Measurements from ENCODE around the gene CALML3.
A peak's percentile ranks its signal among the peaks of the same experiment; 100 is the strongest.

Gene CALML3

DNA sequence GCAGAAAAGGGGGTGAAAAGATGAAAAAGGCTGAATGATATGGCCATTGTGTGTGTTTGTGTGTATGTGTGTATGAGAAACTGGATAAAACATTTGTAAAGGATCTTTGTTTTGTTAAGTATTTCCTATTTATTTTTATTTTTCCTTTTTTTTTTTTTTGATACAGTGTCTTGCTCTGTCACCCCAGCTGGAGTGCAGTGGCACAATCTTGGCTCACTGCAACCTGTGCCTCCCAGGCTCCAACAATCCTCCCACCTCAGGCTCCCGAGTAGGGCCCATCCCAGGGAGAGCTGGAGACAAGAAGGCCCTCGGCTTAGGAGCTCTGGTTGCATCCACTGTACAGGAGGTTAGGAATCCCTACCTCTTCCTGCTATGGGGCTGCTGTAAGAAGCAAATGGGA, 18.5 kb upstream of the CALML3 start:
- DNase-seq (ENCODE audit: low spot score) (no peak), FAIRE-seq (no peak)

DNA sequence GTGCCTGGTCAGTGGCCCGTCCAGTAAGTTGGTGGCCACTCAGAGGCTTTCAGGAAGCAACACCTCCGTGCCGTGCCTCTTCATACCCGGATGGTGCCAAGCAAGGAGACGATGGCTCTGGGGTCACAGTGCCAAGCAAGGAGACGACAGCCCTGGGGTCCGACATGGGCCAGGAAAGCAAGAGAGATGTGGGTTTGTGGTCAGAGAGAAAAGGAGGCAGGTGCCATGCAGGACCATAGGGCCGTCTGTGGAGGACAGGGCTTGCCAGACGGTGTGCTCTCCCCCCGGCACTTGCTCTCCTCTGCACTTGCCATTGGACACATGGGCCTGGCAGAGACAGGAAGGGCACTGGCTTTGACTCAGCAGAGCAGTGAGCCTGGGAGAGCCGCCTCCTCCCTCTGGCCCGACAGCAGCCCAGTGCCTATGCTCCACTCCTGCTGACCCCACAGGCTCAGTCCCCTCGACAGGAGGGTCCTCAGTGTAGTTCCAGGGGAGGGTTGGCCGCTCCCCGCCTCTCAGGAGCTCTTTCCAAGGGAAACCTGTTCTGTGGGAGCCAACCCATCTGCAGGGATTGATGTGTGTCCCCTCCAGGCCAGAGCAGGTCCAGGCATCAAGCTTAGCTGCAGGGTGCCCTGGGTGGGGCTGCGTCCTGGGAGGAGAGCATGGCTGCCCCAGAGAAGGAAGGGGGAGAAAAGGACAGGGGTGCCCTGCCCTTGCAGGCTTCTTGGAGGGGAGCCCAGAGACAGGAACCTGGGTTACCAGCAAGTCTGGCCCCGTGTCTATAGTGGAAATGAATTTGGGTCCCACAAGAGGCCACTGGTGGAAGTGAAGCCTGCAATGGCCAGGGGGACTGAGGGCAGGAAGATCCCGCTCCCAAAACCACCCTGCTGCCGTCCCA, 17.8 kb upstream of the CALML3 start:
- FAIRE-seq, result no peak
- DNase-seq (ENCODE audit: low spot score), result no peak

DNA sequence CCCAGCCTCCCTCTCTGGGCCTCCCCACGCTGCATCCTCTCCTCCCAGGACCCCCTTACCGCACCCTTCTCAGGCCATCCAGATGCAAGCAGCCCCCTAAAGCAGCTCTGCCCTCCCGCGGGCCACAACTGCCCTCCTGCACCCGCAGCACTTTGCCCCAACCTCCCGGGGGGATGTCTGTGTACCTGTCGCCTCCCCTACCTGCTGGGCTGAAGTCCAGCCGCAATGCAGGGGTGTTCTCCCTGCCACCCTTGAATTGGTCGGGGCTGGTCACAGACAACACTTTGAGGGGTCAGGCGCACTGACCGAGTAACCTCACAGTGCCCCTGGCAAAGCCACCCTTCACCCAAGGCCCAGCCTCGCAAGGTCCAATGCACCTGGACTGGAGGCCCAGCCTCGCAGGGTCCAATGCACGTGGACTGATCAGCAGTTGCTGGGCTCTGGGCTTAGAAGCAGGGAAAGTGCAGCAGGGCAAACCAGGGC, 17.1 kb upstream of the CALML3 start:
- DNase-seq (ENCODE audit: low spot score) (no peak), FAIRE-seq (no peak)

DNA sequence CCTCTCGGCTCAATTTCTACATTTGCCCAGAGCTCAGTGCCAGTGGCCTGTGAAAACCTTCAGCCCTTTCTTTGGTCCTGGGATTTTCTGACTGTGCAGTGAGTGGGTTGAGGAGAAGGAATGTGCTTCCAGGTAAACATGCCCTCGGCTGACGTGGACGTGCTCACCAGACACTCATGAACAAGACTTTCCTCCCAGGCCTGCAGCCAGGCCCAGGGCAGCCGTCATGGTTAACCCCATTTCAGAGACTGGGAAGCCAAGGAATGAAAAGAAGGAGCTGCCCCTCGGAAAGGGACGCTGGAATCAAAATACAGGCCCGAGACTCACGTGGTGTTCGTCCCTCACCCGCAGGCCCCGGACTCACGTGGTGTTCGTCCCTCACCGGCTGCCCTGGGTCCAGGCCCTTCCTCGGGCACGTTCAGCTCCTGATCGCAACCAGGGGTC, 16.6 kb upstream of the CALML3 start:
- FAIRE-seq (no peak), DNase-seq (ENCODE audit: low spot score) (no peak)

DNA sequence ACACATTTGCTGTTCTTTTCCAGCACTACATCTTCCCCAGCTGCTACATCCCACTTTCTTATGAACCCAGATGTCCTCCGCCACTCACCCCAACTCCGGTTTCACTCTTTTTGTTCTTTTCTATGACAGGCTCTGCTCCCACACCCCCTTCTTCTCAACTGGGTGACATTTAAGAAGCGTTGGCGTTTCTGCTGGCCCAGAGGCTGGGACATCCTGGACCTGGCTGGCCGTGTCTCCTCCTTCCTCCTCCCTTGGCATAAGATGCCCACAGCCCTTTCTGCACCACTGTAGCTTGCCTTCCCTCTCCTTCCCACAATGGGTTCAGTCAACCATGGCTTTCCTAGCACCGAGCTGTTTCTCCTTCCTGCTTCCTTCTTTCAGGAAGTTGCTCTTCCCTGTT, 16.0 kb upstream of the CALML3 start:
- no peak for FAIRE-seq

DNA sequence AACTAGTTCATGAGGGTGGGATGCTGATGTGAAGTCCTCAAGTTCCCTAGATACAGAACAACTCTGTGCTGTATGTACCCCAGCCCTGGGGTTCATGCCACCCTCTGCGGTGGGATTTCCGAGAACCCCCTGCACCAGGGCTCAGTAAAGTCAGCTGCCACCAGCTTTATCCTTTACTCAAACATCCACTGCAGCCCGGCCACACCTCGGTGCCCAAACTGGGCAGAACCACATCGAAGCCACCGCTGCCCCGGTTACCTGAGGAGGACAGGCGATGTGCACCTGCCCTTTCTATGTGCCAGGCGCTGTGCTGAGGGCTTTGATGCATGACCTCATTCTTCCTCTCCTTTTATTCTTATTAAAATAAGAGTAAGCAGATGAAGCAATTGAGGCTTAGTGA, 15.5 kb upstream of the CALML3 start:
- DNase-seq (ENCODE audit: low spot score) (no peak), FAIRE-seq (no peak)

More for the DNA sequence above, 16.0 kb upstream of the CALML3 start:
- DNase-seq (ENCODE audit: low spot score), result no peak

DNA sequence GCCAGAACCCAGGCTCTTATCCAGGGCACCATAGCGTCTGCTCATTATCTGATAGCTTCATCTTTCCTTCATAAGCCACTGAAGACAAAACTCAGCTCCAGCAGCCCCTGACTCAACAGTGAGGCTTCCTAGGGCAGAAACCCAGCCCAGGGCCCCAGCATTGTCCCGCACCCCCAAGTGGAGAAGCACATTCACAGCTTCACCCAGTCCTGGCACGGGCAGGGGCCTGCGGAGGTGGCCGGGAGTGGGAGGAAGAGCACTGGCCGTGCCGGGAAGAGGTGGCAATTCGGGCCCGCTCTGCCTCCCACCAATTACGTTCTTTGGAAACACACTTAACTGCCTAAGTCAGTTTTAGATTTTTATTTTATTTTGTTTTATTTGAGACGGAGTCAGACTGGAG, 15.1 kb upstream of the CALML3 start:
- DNase-seq (ENCODE audit: low spot score) (no peak), FAIRE-seq (no peak)

DNA sequence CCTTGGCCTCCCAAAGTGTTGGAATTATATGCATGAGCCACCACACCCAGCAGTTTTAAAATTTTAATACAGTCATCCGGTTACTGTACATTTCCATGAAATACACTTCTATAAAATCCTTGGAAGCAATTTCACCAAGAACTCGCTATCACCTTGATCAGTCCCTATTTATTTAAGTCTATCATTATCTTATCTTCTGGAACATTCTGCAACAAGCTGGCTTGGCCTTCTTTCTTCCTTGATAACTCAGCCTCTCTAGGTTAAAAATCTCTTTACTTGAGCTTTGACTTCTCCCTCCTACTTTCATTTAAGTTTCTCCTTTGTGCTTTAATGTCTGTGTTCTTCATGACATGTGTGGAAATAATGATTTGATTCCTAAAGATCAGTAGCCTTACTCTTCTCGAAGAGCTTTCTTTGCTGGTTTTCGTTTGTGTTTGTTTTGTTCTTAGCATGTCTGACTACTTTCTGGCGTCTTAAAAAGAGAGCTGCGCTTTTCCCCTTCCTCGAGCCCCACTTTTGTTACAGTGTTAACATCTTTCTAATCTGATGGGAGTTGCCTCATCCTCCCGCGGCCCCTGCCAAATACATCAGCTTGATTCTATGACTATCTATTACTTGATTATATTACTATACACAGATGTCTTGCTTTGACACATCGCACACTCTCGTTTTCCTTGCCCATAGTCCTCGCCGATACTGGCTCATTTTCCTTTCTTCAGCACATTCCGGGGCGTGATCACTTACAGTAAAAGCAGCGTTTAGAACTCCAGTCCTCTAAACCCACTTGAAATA, 14.3 kb upstream of the CALML3 start:
- DNase-seq (ENCODE audit: low spot score) (no peak), FAIRE-seq (no peak)

DNA sequence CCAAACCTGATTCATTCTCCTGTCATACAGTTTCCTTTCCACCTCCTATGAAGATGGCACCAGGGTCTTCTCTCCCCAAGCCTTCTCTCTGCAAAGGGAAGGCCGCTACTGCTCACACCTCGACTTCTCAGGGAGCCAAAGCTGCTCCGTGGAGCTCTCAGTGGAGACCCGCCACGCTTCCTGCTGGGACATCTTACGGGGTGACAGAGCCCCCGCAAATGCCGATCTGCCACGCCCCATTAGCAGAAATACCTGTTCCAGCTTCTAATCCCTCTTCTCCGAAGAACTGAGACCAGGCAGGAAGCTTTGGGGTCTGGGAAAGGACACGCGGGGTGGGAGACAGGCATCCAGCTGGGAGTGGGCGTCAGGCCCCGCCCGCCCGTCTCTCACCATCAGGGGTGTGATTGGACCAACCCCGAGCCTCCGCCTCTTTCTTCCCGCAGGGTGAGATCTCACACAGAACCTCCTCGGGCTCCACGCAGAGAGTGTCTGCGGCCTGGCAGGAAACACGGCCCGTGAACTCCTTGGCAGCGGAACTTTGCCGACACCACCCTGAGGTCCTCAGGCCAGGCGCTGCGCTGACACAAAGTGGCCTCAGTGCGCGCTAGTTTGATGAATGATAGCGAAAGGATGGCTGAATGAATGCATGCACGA, 13.4 kb upstream of the CALML3 start:
- no peak for FAIRE-seq
- DNase-seq (ENCODE audit: low spot score), result no peak

DNA sequence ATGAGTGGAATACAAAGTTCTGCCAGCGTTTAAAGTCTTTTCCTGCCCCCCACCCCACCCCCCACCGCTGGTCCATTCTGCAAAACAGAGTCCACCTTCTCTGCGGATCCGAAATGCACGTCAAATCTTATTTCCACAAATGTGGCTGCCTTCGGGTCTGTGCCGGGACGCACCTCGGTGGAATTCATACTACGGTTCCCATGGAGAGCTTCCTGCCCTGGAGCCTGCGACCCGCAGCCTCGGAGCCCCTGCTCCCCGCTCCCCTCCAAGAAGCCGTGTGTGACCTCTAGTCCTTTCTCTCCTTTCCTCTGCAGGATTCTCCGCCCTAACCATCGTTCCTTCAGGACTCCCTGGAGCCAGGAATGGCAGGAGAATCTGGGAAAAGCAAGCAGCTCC, 12.9 kb upstream of the CALML3 start:
- no peak for DNase-seq (ENCODE audit: low spot score)
- no peak for FAIRE-seq

DNA sequence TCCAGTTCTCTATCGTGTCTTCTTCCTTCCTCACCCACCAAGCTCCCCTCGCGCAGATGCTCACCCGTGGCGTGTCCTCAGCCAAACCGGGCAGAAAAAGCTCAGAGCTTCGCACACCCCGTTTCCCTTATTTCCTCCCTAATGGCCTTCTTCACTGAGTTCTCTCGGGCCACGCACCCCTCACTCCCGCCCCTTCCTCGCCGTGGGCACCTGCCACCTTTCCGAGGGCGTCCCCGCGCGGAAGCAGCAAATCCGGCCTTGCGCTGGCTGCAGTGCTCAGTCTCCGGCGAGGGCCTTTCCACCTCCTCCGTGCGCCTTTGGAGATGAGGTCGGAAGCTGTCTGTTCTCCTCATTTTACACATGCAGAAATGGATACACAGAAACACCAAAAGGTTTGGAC, 12.4 kb upstream of the CALML3 start:
- no peak for FAIRE-seq
- no peak for DNase-seq (ENCODE audit: low spot score)

DNA sequence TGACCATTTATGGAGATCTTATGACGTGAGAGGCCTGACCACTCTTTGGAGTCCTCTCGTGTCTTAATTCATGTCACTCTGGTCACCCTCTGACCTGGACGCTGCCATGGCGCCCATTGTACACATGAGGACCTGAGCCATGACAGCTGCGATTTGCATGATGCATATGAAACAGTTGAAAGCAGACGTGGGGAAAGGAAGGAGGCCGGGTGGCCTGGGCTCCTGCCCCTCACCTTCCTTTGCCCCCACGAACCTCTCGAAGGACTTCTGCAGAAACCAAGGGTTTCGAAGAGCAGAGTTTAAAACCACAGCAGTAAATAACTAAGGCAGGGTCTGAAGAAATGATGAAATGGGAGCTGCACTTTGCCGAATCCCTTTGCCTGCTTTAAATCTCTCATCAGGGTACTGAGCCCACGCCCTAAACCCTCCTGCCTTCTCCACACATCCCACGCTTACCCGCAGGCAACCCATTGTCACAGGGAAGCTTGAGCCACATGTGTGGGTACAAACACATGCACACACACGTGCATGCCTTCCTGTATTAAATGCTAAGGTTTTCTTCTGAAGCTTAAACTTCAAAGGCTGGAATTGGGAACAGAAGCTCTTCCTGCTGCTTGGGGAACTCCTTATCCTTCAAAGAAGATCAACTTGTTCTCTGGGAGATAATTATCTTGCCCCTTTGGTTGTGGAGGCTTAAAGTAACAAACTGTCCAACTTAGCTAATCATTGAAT, 11.7 kb upstream of the CALML3 start:
- DNase-seq (ENCODE audit: low spot score) (no peak), FAIRE-seq (no peak)

DNA sequence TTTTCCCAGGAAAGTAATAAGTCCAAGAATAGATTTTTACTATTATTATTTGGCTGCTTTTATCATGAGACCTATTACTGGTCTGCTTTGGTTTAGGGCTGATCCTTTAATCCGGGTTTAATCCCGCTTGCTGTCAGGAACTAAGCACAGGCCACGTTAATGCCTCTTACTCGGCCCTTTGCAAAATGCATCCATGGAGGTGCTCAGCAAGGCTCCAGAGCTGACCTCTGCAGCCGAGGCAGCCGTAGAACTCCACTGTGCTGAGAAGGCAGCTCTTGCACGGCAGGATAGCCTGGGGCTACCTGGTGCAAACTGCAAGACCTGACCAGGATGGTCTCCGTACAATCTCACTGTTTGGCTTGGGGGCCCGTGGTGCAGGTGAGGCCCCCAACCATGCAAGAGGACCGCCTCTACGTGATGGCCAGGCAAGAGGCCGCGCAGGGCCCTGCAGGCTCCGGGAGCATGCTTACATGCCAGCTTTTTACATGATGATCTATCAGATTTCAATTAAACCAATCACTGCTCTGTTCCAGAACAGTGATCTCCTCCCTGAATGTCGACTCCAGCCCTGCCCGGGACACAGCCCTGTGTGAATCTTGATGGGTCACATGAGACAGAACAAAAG, 10.4 kb upstream of the CALML3 start:
- DNase-seq (ENCODE audit: low spot score), result no peak
- no peak for FAIRE-seq

DNA sequence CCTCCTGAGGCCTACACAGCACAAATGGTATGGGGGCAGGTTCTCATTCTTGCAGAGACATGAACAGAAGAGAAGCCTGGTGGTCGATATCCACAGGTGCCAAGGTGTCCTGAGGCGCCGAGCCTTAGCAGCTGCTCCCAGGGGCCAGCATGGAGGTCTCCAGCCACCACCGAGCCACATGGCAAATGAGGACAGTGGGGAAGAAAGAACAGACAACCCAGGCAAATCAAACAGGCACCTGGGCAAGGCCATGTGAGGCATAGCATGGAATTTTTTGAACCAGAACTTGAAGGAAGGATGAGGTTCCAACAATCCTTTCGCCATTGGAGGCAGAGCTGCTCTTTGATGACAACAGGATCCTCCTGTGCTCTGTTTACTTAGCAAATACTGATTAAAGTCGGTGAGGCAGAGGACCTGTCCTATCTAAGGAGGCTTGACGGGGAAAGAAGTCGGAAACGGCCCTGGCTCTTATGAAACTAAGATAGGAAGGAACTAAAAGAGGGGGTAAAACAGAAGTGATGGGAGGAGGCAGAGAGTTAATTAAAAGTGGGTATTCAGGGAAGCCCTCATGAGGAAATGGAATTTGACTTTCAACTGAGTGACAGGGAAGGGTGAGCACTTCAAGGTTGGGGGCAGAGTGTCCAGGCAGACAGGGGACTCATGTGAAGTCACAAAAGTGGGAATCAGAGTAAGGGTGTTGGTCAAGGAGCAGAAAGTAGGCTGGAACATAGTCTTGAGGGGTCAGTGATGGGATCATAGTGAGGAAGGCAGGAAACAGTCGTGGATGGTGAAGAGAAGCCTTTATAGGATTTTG, 8.6 kb upstream of the CALML3 start:
- DNase-seq (ENCODE audit: low spot score), result no peak
- FAIRE-seq, result no peak

DNA sequence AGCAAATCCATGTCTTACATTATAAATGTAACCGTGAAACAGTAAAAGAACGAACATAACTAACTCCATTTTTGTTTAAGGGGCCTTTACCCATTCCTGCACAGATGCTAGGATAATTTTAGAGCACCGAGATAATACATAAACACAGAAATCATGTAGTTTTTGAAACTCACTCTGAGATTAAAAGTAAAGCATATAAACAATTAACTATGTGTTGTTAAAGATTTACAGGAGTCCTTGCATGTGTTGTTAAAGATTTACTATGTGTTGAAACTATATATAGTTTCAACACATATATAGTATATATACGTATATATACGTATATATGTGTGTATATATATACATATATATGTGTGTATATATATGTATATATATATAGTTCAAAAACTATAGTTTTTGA, 7.2 kb upstream of the CALML3 start:
- FAIRE-seq, result peak; percentile 7
- DNase-seq (ENCODE audit: low spot score), result no peak

DNA sequence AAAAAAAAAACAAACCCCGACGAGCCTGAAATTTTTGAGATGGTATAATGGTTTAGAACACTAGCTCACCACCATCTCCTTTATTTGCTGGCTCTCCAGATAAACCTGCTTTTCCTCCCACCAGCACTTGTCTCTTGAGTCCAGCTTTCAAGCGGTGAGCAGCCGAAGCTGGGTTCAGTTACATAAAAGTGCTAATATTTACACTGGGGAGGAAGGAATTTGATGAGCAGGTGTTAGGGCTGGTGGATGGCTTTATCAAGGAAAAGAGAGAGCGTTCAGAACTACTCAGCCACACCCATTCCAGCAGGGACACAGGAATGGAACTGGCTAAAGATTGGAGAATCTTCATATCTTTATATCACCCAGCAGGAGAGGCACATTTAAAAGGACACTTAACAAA, 6.6 kb upstream of the CALML3 start:
- FAIRE-seq (no peak), DNase-seq (ENCODE audit: low spot score) (no peak)

DNA sequence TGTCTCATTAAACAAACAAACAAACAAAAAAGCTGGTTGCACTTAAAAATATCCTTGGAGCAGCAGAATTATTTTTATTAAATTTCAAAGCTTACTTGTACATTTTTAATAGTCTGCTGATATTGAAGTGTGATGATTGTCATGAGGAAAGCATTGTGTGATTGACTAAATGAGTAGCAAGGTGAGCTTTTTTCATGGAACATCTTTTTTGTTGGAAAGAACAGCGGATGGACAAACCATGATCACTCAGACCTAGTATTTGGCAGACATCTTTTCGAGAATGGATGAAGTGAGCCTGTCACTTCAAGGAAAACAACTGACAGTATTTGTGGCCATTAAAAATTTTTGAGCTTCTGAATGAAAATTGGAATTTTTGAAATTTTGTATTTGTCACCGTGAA, 5.7 kb upstream of the CALML3 start:
- no peak for DNase-seq (ENCODE audit: low spot score)
- no peak for FAIRE-seq

DNA sequence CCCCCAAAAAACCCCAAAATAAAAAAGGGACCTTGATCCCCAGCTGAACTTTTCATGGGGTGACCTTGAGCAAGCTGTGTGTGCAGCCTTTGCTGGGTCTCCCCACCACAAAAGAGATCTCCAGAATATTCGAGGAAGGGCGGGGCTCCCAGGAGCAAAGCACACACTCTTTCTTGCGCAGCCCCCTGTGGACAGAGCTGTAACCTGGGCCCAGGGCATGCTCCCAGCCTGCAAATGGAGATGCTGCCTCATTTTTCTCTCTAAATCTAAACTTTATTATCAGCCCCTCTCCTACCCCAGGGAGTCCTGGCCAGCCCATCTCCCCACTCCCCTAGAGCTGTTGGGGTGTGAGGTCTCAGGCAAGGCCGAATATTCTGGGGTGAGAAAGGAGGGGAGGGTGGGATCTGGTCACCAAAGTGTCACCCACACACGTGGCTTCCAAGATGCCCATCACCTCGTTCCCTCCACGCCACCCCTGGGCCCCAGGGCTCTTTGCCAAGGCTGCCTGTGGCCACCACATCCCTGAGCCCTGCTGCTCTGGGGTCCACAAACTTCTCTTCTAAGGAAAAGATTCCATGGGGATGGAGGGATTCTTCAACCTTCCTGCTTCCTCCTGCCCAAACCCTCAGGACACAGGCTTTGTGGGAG, 1.7 kb upstream of the CALML3 start:
- DNase-seq (ENCODE audit: low spot score), result no peak
- FAIRE-seq, result no peak

DNA sequence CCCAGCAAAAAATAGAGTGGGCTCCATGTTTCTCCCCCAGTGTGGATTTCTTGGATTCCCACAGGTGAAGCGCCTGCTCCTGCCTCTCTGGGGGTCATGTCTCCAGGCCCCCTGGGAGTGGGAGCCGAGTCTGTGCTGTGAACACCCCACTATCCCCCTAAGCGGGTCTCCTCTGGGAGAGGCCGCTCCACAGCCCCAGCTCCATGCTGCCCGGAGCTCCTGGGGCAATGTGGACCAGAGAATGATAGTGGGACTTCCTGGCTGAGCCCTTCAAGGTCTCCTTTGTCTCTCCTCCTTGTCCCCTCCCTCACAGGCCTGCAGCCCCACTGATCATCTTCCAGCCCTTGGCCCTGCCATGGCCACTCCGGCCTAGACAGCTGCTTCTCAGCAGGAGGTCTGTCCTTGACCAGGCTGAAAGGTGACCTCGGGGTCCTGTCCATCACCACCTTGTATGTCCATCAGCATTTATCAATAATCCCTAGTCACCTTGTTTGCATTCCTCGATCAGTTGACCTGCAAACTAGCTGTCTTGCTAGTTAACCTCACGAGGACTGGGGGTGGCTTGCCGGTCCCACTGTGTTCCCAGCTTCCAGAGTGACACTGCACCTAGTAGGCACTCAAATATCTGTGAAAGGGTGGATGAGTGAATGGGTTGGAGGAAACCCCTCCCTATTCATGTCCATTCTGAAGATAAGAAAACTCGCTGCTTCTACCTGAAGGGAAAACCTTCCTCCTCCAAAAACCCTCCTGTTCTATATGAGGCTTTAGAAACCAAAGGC, 776 bp upstream of the CALML3 start:
- no peak for FAIRE-seq
- no peak for DNase-seq (ENCODE audit: low spot score)

All from RCC 7860 (cell line).